ENCODE data around the gene PAX9. TPM values are rescaled to one million over a fixed set of nuclear protein-coding genes. Genes with fewer than 3 reads are reported as not detected.

Gene PAX9
- polyA plus RNA-seq, 1 donor from 2014 or later, result not detected

DNA sequence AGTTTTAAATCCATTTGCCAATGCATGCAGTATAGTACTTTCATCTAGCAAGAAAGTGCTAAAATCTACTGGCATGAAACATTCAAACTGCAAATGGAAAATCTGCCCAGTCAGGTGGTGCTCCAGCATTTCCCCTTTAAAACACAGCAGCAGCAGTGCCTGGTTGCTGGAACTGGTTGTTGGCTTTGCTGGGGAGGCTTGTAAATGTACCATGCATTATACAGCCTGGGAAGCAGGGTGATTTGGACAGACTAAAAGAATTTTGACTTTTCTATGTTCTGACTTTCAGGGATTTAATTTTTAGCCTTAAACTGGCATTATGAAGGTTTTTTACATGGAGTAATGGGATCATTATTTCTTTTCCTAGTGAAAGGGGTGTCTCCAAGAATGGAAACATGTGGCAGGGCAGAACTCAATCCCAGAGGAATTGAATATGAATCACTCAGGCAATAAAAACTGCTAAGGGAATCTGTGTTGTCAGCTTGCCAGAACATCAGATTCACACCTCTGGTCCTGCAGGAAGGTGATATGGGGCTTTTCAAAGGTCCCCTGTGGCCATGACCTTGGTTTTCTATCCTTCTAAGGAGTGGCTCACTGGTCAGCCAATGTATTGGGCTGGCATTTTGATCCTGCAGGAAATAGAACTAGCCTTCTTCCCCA, 9.0 kb upstream of the PAX9 start:
- Histone ChIP-seq H4K20me1 (ENCODE audit: insufficient read depth) (no peaks in the 10 kb centered on the region), H3K27me3 (ENCODE audit: insufficient read depth, low read depth, low read length) (peaks cover 100% of the 10 kb centered on the region), H3K9ac (ENCODE audit: low read length) (no peak overlapping the region), H3K27ac (ENCODE audit: low read length) (no peak overlapping the region), H3K36me3 (ENCODE audit: insufficient read depth, low read length) (no peaks in the 10 kb centered on the region), H3F3A (ENCODE audit: insufficient read depth, low read length, poor library complexity, severe bottlenecking) (no peaks in the 10 kb centered on the region), H3K9me2 (ENCODE audit: insufficient read depth, low read length) (no peaks in the 10 kb centered on the region), H3K4me3 (ENCODE audit: low read length) (no peak overlapping the region), H3K9me3 (ENCODE audit: low read length) (peaks cover 6% of the 10 kb centered on the region), H3K79me2 (replicated peaks; ENCODE audit: insufficient read depth, low read length) (no peaks in the 10 kb centered on the region), H2AFZ (ENCODE audit: low read depth, low read length) (no peak overlapping the region), H3K4me2 (ENCODE audit: low read length) (no peak overlapping the region)
- TF ChIP-seq SMC3 (conservative IDR thresholded peaks at IDR 0.05; ENCODE audit: poor library complexity), result no peak
- no peak for TF ChIP-seq EZH2 (IDR thresholded peaks at IDR 0.05; ENCODE audit: borderline replicate concordance, insufficient read depth, low read length, poor library complexity, severe bottlenecking)
- no peak for TF ChIP-seq EP300 (conservative IDR thresholded peaks at IDR 0.05; ENCODE audit: poor library complexity, severe bottlenecking)
- no peak for TF ChIP-seq POLR2AphosphoS5 (IDR thresholded peaks at IDR 0.05)
- TF ChIP-seq, protein P1, sequence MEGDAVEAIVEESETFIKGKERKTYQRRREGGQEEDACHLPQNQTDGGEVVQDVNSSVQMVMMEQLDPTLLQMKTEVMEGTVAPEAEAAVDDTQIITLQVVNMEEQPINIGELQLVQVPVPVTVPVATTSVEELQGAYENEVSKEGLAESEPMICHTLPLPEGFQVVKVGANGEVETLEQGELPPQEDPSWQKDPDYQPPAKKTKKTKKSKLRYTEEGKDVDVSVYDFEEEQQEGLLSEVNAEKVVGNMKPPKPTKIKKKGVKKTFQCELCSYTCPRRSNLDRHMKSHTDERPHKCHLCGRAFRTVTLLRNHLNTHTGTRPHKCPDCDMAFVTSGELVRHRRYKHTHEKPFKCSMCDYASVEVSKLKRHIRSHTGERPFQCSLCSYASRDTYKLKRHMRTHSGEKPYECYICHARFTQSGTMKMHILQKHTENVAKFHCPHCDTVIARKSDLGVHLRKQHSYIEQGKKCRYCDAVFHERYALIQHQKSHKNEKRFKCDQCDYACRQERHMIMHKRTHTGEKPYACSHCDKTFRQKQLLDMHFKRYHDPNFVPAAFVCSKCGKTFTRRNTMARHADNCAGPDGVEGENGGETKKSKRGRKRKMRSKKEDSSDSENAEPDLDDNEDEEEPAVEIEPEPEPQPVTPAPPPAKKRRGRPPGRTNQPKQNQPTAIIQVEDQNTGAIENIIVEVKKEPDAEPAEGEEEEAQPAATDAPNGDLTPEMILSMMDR (IDR thresholded peaks at IDR 0.05; ENCODE audit: poor library complexity, severe bottlenecking), result no peak
- TF ChIP-seq TAF1 (IDR thresholded peaks at IDR 0.05; ENCODE audit: low read depth), result no peak
- TF ChIP-seq, protein P2, sequence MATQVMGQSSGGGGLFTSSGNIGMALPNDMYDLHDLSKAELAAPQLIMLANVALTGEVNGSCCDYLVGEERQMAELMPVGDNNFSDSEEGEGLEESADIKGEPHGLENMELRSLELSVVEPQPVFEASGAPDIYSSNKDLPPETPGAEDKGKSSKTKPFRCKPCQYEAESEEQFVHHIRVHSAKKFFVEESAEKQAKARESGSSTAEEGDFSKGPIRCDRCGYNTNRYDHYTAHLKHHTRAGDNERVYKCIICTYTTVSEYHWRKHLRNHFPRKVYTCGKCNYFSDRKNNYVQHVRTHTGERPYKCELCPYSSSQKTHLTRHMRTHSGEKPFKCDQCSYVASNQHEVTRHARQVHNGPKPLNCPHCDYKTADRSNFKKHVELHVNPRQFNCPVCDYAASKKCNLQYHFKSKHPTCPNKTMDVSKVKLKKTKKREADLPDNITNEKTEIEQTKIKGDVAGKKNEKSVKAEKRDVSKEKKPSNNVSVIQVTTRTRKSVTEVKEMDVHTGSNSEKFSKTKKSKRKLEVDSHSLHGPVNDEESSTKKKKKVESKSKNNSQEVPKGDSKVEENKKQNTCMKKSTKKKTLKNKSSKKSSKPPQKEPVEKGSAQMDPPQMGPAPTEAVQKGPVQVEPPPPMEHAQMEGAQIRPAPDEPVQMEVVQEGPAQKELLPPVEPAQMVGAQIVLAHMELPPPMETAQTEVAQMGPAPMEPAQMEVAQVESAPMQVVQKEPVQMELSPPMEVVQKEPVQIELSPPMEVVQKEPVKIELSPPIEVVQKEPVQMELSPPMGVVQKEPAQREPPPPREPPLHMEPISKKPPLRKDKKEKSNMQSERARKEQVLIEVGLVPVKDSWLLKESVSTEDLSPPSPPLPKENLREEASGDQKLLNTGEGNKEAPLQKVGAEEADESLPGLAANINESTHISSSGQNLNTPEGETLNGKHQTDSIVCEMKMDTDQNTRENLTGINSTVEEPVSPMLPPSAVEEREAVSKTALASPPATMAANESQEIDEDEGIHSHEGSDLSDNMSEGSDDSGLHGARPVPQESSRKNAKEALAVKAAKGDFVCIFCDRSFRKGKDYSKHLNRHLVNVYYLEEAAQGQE (IDR thresholded peaks at IDR 0.05; ENCODE audit: borderline replicate concordance), result no peak
- TF ChIP-seq MXI1 (conservative IDR thresholded peaks at IDR 0.05; ENCODE audit: poor library complexity, severe bottlenecking), result no peak
- no peak for TF ChIP-seq RAD21 (conservative IDR thresholded peaks at IDR 0.05)

DNA sequence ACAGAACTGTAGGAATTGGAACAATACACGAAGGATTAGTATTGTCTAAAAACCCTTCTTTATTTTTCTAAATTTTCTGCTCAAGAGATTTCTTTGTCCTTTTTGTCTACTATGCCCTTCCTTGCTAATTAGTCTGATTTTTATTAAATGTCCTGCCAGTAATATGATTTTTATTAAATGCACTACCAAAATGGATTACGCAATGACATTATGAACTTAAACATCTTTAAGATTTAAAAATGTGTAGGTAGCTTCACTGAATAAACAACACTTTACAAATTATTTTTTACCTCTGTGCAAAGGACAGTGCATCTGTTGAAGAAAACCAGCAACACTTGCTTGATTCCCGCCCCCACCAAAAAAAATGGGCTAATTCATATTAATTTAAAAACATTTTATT, 8.2 kb upstream of the PAX9 start:
- H3K27me3 ChIP-seq (ENCODE audit: insufficient read depth, low read depth, low read length), result peaks cover 100% of the 10 kb centered on the region
- H3K4me2 ChIP-seq (ENCODE audit: low read length), result no peak overlapping the region
- H3K79me2 ChIP-seq (replicated peaks; ENCODE audit: insufficient read depth, low read length), result no peaks in the 10 kb centered on the region
- H3K4me3 ChIP-seq (ENCODE audit: low read length), result no peak overlapping the region
- H3K27ac ChIP-seq (ENCODE audit: low read length), result no peak overlapping the region
- TF ChIP-seq SMC3 (conservative IDR thresholded peaks at IDR 0.05; ENCODE audit: poor library complexity), result no peak
- no peak for TF ChIP-seq RAD21 (conservative IDR thresholded peaks at IDR 0.05)
- TF ChIP-seq, protein P2 (IDR thresholded peaks at IDR 0.05; ENCODE audit: borderline replicate concordance), result no peak
- no peak for TF ChIP-seq EZH2 (IDR thresholded peaks at IDR 0.05; ENCODE audit: borderline replicate concordance, insufficient read depth, low read length, poor library complexity, severe bottlenecking)
- TF ChIP-seq EP300 (conservative IDR thresholded peaks at IDR 0.05; ENCODE audit: poor library complexity, severe bottlenecking), result no peak
- no peak for TF ChIP-seq TAF1 (IDR thresholded peaks at IDR 0.05; ENCODE audit: low read depth)
- TF ChIP-seq, protein P1 (IDR thresholded peaks at IDR 0.05; ENCODE audit: poor library complexity, severe bottlenecking), result no peak
- TF ChIP-seq MXI1 (conservative IDR thresholded peaks at IDR 0.05; ENCODE audit: poor library complexity, severe bottlenecking), result no peak
- TF ChIP-seq POLR2AphosphoS5 (IDR thresholded peaks at IDR 0.05), result no peak
- no peaks in the 10 kb centered on the region for H3K9me2 ChIP-seq (ENCODE audit: insufficient read depth, low read length)
- peaks cover 6% of the 10 kb centered on the region for H3K9me3 ChIP-seq (ENCODE audit: low read length)
- H3F3A ChIP-seq (ENCODE audit: insufficient read depth, low read length, poor library complexity, severe bottlenecking), result no peaks in the 10 kb centered on the region
- H3K36me3 ChIP-seq (ENCODE audit: insufficient read depth, low read length), result no peaks in the 10 kb centered on the region
- no peak overlapping the region for H2AFZ ChIP-seq (ENCODE audit: low read depth, low read length)
- no peaks in the 10 kb centered on the region for H4K20me1 ChIP-seq (ENCODE audit: insufficient read depth)
- no peak overlapping the region for H3K9ac ChIP-seq (ENCODE audit: low read length)

Data from neural cell (in vitro differentiated cells).